Hepatocyte (in vitro differentiated cells): ENCODE data around the gene ALPK1.

Experiments used
- CTCF ChIP-seq: fragments of 200-600 bp; sonication (generic); IDR thresholded peaks from 2 replicates; pipeline ENCODE4 v1.5.1; 2016; ENCODE audit warnings: antibody characterized with exemption, mild to moderate bottlenecking; ENCODE audit not compliant: poor library complexity
- EZH2phosphoT487 ChIP-seq: fragments of 200-600 bp; sonication (generic); IDR thresholded peaks from one replicate; pipeline ENCODE4 v1.6.1; 2018; ENCODE audit warnings: antibody characterized with exemption, mild to moderate bottlenecking, low read depth, moderate library complexity; ENCODE audit not compliant: unreplicated experiment, severe bottlenecking

DNA sequence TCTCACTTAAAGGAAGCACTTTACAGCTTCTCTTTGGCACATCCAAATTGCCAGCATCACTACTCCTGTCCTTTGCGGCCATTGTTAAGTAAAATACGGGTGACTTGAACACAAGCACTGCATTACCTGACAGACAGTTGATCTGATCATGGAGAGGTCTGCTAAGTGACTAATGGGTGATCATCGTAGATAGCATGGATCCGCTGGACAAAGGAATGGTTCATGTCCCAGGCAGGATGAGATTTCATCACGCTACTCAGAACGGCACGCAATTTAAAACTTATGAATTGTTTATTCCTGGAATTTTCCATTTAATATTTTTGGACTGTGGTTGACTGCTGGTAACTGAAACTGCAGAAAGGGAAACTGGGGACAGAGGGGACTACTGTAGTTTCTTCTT, 124.7 kb downstream of the ALPK1 start:
- TF ChIP-seq EZH2phosphoT487 (no peak), CTCF (no peak)
